TTC549 (cell line): Measurements from ENCODE around the gene HES3.

Experiments used
- FAIRE-seq: peaks from 2 replicates; lab custom pipeline; 2012; peaks lifted over from hg19 to GRCh38; lab: Jason Lieb, UNC

The HES3 gene

GRCh38 chr1:6246497-6247467 lies 2.8 kb downstream of the HES3 start:
- FAIRE-seq = no peak

DNA sequence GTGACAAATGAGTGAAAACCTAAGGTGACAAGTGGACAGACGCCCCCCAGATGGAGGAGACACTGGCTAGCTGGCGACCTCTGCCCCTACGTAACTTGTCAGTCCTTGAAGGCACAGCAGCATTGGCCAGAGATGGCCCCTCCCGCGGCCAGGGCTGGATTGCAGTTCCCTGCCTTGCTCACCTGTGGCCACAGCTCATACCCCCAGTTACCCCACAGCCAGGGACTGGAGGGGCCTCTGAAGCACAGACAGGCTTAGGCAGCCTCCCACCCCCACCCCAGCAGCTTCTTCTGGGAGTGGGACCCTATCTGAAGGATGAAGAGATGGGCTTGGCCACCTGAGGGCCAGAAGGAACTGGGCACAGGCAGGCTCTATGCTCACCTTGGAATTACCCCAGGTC lies 3.7 kb downstream of the HES3 start:
- no peak for FAIRE-seq

DNA sequence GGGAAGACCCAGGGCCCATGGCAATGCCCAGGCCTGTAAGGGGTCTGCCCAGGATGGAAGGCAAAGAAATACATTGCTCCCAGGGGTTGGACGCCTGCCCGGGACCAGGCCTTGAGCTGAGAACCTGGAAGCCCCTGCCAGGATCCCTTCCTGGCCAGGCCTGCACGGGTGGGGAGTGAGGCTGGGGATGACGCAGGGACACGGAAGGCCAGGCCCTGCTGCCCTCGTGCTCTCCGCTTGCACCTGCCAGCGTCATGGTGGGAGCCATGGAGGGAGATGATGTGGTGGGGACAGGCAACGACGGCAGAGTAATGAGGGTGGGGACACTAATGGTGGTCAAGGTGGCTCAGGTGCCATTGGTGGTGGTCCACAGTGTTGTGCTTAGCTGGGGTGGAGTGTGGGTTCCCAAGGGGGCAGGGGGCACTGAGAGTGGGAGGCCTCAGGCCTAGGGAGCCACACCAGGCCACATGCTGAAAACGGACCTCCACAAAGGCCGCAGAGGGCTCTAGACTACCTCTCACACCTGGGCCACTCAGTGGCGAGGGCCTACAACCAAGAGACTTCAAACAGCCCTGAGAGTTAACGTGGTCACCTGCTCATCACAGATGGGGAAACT lies 4.3 kb downstream of the HES3 start:
- no peak for FAIRE-seq

GRCh38 chr1:6248932-6249738 lies 5.2 kb downstream of the HES3 start:
- FAIRE-seq = no peak

GRCh38 chr1:6249739-6250689 lies 6.0 kb downstream of the HES3 start:
- no peak for FAIRE-seq

GRCh38 chr1:6251233-6251632 lies 7.3 kb downstream of the HES3 start:
- FAIRE-seq = no peak

GRCh38 chr1:6251681-6252373 lies 7.8 kb downstream of the HES3 start:
- no peak for FAIRE-seq

- no peak for FAIRE-seq
These were observed 8.4 kb downstream of the HES3 start for GRCh38 chr1:6252374-6252710.

GRCh38 chr1:6253380-6253779 lies 9.4 kb downstream of the HES3 start:
- FAIRE-seq = no peak

- FAIRE-seq = no peak
These were observed 10.7 kb downstream of the HES3 start for GRCh38 chr1:6254691-6255090.

DNA sequence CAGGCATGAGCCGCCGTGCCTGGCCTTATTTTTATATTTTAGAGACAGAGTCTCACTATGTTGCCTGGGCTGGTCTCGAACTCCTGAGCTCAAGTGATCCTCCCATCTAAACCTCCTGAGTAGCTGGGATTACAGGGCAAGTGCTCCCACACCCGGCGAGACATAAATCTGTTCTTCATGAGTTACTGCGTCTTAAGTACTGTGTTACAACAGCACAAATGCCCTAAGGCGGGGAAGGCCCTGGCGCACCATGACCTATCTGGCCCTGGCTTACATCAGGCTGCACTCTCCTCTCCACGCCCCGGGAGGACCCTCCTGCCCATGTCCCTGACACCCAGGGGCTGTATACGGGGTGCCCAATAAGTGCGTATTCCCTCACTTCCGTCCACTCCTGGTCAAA lies 12.7 kb downstream of the HES3 start:
- no peak for FAIRE-seq

- no peak for FAIRE-seq
These were observed 13.6 kb downstream of the HES3 start for GRCh38 chr1:6257541-6258069.

DNA sequence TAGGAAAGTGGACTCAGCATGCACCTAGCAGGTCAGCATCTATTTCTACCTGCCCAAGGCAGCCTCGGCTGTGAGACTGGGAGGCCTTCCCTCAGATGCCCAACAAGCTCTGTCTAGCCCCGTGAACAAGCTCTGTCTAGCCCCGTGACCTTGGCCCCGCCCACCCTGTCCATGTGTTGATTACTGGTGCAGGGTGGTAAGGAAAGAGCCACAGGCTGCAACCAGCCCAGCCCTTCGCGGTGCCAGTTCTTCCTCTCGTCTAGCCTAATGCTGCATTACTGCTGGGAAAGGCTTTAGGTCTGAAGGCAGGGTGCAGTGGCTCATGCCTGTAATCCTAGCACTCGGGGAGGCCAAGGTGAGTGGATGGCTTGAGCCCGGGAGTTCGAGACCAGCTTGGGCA lies 14.7 kb downstream of the HES3 start:
- no peak for FAIRE-seq

GRCh38 chr1:6259491-6260362 lies 15.7 kb downstream of the HES3 start:
- FAIRE-seq = no peak

DNA sequence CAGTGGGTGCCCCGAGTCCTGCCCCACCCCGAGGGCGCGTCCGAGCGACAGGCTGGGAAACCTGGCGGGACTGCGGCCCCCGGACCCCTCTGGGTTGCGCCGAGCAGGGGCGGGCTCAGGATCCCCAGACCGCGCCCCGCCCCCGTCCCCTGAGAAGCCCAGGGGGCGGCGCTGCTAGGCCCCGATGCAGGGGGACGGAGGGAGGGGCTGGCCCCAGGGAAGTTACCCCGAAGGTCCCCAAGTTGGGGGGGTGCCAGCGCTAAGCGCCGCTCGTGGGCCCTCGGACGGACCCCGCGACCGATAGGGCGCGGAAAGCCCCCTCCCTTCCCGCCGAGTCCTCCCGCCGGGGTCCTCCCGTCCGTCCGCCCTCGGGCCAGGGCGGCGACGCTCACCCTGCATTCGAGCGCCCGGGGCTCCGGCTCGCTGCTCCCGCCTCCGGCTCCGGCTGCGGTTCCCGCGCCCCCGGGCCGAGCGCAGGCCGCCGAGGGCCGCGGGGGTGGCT lies 16.5 kb downstream of the HES3 start:
- FAIRE-seq = no peak

DNA sequence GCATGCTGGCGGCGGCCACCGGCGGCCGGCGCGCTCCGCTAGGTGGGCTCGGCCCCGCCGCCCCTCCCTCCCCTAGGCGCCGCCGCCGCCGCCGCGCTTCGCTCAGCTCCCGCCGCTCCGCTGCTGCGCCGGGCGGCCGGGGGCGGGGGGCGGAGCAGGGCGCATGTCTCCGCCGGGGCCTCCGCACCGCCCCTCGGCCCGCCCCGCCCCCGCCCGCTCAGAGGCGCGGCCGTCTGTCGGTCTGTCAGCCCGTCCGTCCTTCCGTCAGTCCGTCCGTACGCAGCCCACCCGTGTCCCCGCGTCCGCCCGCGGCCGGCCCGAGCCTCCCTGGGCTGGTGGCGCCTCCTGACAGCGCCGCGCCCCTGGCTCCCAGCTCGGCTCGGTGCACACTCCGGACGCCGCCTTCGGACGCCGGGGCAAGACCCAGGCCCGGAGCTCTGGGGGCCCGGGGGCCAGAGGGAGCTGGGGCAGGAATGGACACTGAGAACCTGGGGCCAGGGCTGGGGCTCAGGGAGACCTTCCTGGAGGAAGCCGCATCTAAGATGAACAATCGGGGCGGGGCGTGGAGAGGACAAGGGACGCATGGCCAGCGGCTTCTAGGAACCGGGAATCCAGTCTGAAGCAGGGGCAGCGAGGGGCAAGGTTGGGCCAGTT lies 17.1 kb downstream of the HES3 start, which contains the start of gene GPR153:
Gene GPR153, minus strand, starts transcription at position 138 of the 654 bp plus-strand sequence. CDS start 6,193 bp downstream, outside the sequence.
- FAIRE-seq = no peak

- no peak for FAIRE-seq
These were observed 17.6 kb downstream of the HES3 start for GRCh38 chr1:6261615-6261995.

DNA sequence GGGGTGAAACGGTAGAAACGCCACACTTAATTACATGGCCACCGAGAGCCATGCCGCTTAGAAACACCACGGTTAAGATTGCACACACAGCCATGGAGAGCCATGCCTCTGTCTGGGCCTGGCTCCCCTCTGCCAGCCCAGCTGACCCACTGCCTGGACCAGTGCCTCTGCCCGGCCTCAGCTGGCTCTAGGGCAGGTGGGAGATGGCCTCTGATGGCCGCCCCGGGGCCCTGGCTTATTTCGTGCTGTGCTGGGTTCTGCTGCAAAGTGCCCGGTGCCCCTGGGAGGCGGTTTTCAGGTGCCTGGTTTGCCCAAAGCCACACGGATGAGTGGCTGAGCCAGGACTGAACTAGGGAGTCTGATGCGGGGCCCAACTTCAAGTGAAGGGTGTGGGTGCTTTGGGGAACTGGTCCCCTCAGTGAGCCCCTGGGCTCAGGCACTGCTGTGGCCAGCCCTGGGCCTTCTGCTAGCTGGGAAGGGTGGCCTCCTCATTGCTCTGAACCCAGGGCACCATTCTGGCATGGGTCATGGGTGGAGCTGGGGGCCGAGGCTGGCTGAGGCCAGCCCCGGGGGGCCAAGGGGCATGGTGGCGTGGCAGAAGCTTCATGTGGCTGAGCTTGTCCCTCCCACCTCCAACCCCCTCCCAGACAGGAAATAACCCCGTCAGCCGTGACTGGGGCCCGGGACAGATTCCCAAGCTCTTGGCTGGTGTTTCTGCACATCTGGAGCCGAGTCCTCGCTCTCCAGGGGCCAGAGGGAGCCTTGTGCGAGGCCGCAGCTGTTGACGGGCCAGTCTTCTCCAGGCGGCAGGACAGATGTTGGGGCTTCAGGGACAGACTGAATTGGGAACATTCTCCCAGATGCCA lies 18.8 kb downstream of the HES3 start:
- FAIRE-seq = no peak
